ENCODE results near the gene MAPKAPK2.
A peak's percentile ranks its signal among the peaks of the same experiment; 100 is the strongest.

Gene MAPKAPK2

GRCh38 chr1:206723805-206724472 is 39.2 kb downstream of the MAPKAPK2 start:
- DNase-seq: no peak

- DNase-seq: peak; percentile 66
These were observed 40.6 kb downstream of the MAPKAPK2 start for GRCh38 chr1:206725109-206725963.

- DNase-seq: no peak
These were observed 43.4 kb downstream of the MAPKAPK2 start for GRCh38 chr1:206727981-206728696.

GRCh38 chr1:206728697-206728987 is 43.9 kb downstream of the MAPKAPK2 start:
- DNase-seq: no peak

GRCh38 chr1:206729050-206729449 is 44.3 kb downstream of the MAPKAPK2 start:
- no peak for DNase-seq

- DNase-seq: no peak
These were observed 44.8 kb downstream of the MAPKAPK2 start for GRCh38 chr1:206729507-206729906.

- DNase-seq: no peak
These were observed 47.8 kb downstream of the MAPKAPK2 start for GRCh38 chr1:206732508-206732907.

GRCh38 chr1:206732992-206733391 is 48.3 kb downstream of the MAPKAPK2 start:
- DNase-seq: no peak

GRCh38 chr1:206734499-206735142 is 49.9 kb downstream of the MAPKAPK2 start:
- peak; percentile 87 for DNase-seq

GRCh38 chr1:206735553-206736031 is 50.9 kb downstream of the MAPKAPK2 start:
- DNase-seq: no peak

- DNase-seq: peak; percentile 27
These were observed 52.4 kb downstream of the MAPKAPK2 start for GRCh38 chr1:206736878-206737728.

GRCh38 chr1:206737729-206738201 is 53.1 kb downstream of the MAPKAPK2 start:
- DNase-seq: peak; percentile 21

- DNase-seq: no peak
These were observed 54.0 kb downstream of the MAPKAPK2 start for GRCh38 chr1:206738370-206739366.

GRCh38 chr1:206739411-206740076 is 54.8 kb downstream of the MAPKAPK2 start:
- DNase-seq: peak; percentile 29

- no peak for DNase-seq
These were observed 56.5 kb downstream of the MAPKAPK2 start for GRCh38 chr1:206741142-206741701.

- peak; percentile 37 for DNase-seq
These were observed 58.1 kb downstream of the MAPKAPK2 start for GRCh38 chr1:206742719-206743383.

GRCh38 chr1:206744683-206745082 is 60.0 kb downstream of the MAPKAPK2 start:
- peak; percentile 45 for DNase-seq

- no peak for DNase-seq
These were observed 60.6 kb downstream of the MAPKAPK2 start for GRCh38 chr1:206745301-206745700.

Measured in stimulated activated CD4-positive, alpha-beta T cell treated with anti-CD3 and anti-CD28 coated beads, Interleukin-4, amount 100 ng/mL, for 24 hours (primary cell).